GM19238 (cell line): ENCODE results near the gene TRIM49B.
"Not testable (repeated sequence)": the region's sequence is repeated elsewhere in the genome, so short reads cannot be mapped to it uniquely, and the experiment has no call there.

ENCODE experiments used
- DNase-seq: peaks from one replicate; pipeline ENCODE4 v3.0.0; 2011; ENCODE audit warnings: low spot score; ENCODE audit not compliant: insufficient read length

The TRIM49B gene, protein sequence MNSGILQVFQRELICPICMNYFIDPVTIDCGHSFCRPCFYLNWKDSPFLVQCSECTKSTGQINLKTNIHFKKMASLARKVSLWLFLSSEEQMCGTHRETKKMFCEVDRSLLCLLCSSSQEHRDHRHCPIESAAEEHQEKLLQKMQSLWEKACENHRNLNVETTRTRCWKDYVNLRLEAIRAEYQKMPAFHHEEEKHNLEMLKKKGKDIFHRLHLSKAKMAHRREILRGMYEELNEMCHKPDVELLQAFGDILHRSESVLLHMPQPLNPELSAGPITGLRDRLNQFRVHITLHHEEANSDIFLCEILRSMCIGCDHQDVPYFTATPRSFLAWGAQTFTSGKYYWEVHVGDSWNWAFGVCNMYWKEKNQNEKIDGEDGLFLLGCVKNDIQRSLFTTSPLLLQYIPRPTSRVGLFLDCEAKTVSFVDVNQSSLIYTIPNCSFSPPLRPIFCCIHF

DNA sequence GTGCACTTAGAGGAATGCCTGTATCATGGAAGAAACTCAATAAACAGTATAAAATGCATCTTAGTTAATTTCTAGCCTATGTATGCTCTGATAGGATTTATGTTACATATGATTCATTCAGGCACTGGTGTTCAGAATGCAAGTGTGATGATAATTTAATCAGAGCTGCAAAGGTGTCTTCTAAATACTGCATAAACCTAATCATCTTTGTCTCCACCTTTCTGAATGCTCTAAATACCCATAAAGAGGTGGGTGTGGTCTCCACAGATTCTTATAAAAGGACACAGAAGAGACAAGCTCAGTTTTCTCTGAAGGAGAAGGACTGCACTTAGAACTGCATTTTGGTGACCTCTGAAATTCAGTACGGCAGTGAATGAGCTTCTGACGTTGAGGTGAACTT is at the start of gene TRIM49B:
Gene TRIM49B (plus strand): TSS at position 301 of the 400 bp plus-strand sequence. CDS start 2,777 bp downstream, outside the sequence.
- DNase-seq = not testable (repeated sequence)

DNA sequence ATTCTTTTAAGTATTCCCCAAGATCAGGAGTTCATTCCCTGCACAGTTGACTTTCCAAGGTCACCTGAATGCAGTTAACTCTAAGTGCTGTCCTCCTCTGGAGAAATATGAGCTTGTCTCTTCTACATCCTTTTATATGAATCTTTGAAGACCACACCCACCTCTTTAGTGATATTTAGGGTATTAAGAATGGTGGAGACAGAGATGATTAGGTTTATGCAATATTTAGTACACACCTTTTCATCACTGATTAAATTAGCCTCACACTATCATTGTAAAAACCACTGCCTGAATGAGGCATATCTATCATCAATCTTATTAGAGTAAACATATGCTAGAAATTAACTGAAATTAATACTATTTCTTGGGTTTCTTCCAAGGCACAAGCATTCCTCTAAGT is 44.8 kb upstream of the TRIM49B start, which contains the start of gene TRIM51G:
Gene TRIM51G (minus strand): TSS at position 101 of the 400 bp plus-strand sequence. CDS start 2,190 bp downstream, outside the sequence.
- DNase-seq = not testable (repeated sequence)

DNA sequence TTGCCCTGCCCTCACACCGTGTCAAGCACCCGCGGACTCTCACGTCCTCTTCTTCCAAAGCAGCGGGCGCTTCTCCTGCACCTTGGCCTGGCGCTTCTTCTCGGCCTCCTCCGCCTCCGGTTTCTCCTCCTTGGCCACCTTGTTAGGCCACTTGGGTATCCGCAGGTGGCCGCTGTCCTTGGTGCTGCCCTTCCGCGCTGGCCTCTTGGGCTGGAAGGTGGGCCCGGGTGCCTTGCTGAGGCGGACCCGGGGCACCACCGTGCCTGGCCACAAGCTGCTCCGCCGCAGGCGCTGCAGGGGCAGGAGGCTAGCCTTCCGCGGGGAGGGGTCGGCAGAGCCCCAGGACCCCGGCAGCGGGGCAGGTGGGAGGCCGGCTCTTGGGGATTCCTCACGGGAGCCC is 19.6 kb downstream of the TRIM49B start:
- not testable (repeated sequence) for DNase-seq

DNA sequence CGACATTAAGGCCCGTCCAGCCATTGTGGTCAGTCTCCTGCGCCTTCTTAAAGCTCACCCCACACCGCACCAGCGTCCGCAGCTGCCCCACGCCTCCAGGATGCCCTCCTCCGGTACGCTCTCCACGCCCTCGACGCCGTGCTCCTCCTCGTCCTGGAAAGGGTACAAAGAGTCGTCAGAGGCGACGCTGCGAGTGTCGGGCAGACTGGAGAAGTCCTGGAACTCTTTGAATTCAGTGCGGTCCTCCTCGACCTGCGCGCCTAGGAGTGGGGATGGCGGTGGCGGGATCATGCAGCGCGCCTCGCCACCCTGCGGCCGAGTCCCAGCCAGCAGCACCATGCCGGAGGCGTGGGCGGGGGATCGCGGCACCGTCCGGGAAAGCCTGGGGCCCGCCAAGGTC is 21.2 kb downstream of the TRIM49B start:
- not testable (repeated sequence) for DNase-seq

DNA sequence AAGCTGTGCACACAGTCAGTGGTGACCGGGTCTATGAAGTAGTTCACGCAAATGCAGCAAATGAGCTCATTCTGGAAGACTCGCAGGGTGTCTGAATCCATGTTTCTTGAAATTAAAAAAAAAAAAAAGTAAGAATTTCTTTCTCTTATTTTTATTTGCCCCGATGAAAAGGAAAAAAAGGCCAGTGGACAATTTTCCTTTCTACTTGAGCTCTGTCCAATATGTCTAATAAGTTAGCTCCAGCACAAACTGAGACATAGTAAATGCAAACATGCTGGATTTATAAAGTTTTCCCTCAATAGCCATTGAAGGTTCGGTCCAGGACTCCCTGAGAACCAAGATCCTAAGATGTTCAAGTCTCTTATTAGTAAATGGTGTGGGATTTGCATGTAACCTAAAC is 30.4 kb downstream of the TRIM49B start, which contains the start of gene TRIM64C:
Gene TRIM64C (minus strand): TSS at position 101 of the 400 bp plus-strand sequence. CDS start 0 bp downstream, at position 101.
- not testable (repeated sequence) for DNase-seq

DNA sequence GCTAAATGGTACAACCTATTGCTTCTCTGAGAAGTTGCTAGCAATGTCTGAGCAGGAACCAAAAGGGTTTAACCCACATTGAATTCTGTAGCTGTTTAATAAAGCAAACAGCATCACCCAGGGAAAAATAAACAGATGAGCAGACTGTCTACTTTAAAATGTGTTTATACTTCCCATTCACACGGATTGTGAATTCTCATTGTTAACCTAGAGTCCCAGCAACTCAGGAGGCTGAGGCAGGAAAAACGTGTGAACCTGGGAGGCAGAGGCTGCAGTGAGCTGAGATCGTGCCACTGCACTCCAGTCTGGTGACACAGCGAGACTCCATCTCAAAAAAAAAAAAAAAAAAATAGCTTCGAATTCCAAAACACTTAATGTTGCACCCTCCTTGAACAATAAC is 41.3 kb downstream of the TRIM49B start:
- not testable (repeated sequence) for DNase-seq
